Measurements from ENCODE around the gene NOP53.

GRCh38 chr19:47779524-47780214 lies 34.3 kb downstream of the NOP53 start:
- TF ChIP-seq, protein P1, sequence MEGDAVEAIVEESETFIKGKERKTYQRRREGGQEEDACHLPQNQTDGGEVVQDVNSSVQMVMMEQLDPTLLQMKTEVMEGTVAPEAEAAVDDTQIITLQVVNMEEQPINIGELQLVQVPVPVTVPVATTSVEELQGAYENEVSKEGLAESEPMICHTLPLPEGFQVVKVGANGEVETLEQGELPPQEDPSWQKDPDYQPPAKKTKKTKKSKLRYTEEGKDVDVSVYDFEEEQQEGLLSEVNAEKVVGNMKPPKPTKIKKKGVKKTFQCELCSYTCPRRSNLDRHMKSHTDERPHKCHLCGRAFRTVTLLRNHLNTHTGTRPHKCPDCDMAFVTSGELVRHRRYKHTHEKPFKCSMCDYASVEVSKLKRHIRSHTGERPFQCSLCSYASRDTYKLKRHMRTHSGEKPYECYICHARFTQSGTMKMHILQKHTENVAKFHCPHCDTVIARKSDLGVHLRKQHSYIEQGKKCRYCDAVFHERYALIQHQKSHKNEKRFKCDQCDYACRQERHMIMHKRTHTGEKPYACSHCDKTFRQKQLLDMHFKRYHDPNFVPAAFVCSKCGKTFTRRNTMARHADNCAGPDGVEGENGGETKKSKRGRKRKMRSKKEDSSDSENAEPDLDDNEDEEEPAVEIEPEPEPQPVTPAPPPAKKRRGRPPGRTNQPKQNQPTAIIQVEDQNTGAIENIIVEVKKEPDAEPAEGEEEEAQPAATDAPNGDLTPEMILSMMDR (IDR thresholded peaks at IDR 0.05; ENCODE audit: borderline replicate concordance, extremely low read depth, low read length, poor library complexity, severe bottlenecking) = no peak
- TF ChIP-seq EZH2 (IDR thresholded peaks at IDR 0.05; ENCODE audit: borderline replicate concordance, low read depth, low read length, severe bottlenecking) = no peak
